IMR-90 (cell line): Measurements from ENCODE around the gene RHOT2. TPM values are rescaled to one million over a fixed set of nuclear protein-coding genes. Genes with fewer than 3 reads are reported as not detected.

Experiments used
- ATAC-seq: fragments of 200-7000 bp; cut with Tn5 transposase; 2 replicates; pipeline ENCODE4 v1.9.1; 2020; ENCODE audit warnings: low read depth, mild to moderate bottlenecking, moderate library complexity
- BruUV-seq: library from RNA; stranded (reverse); fragments of 400-500 nt; replicated peaks from 2 replicates; lab custom pipeline; 2021; lab: Mats Ljungman, UMichigan
- CTCF ChIA-PET: fragments of 300-600 bp; formaldehyde crosslinking; extraction: SDS; loops from one replicate; lab custom pipeline; 2021; ENCODE audit warnings: antibody characterized with exemption; lab: Yijun Ruan, JAX
- POLR2A ChIA-PET: fragments of 300-600 bp; sonication (Branson Sonifier 250); formaldehyde crosslinking; loops from one replicate; lab custom pipeline; 2022; ENCODE audit warnings: antibody characterized with exemption; ENCODE audit not compliant: unreplicated experiment; lab: Charles Lee
- DNase-seq: peaks from one replicate; pipeline ENCODE4 v3.0.0; 2013
- H2AFZ ChIP-seq: replicated peaks from 2 replicates; pipeline ENCODE3; 2013; ENCODE audit warnings: low read length, mild to moderate bottlenecking; ENCODE audit not compliant: poor library complexity
- H2AK5ac ChIP-seq: 2 replicates; pipeline ENCODE4 v1.6.1; 2013; ENCODE audit warnings: low read depth, low read length, inconsistent platforms
- H2AK9ac ChIP-seq: replicated peaks from 2 replicates; pipeline ENCODE3; 2013; ENCODE audit warnings: mild to moderate bottlenecking, low read depth, low read length, moderate library complexity; ENCODE audit not compliant: poor library complexity
- H2BK120ac ChIP-seq: 2 replicates; pipeline ENCODE4 v1.6.1; 2013; ENCODE audit warnings: low read depth, low read length, inconsistent platforms
- H2BK15ac ChIP-seq: 3 replicates; pipeline ENCODE4 v1.6.1; 2013; ENCODE audit warnings: low read depth, low read length, inconsistent platforms
- H2BK20ac ChIP-seq: 2 replicates; pipeline ENCODE4 v1.6.1; 2013; ENCODE audit warnings: low read depth, mild to moderate bottlenecking, inconsistent platforms, low read length, moderate library complexity
- H2BK5ac ChIP-seq: 2 replicates; pipeline ENCODE4 v1.6.1; 2013; ENCODE audit warnings: mild to moderate bottlenecking, low read depth, low read length, inconsistent platforms; ENCODE audit not compliant: poor library complexity, severe bottlenecking
- H3K14ac ChIP-seq: replicated peaks from 2 replicates; pipeline ENCODE4 v1.6.1; 2013; ENCODE audit warnings: low read depth, low read length, inconsistent platforms
- H3K18ac ChIP-seq: 2 replicates; pipeline ENCODE4 v1.6.1; 2013; ENCODE audit warnings: low read depth, low read length, control low read depth
- H3K23ac ChIP-seq: 2 replicates; pipeline ENCODE4 v1.6.1; 2013; ENCODE audit warnings: low read depth, low read length, inconsistent platforms
- H3K27ac ChIP-seq: 2 replicates; pipeline ENCODE4 v1.5.1; 2013; ENCODE audit warnings: mild to moderate bottlenecking, control low read depth, low read length; ENCODE audit not compliant: insufficient read depth
- H3K27me3 ChIP-seq: 2 replicates; pipeline ENCODE4 v1.6.1; 2013; ENCODE audit warnings: low read length; ENCODE audit not compliant: control insufficient read depth, insufficient read depth
- H3K36me3 ChIP-seq: 2 replicates; pipeline ENCODE4 v1.6.1; 2013; ENCODE audit warnings: low read length, mixed read lengths; ENCODE audit not compliant: control insufficient read depth, insufficient read depth
- H3K4ac ChIP-seq: 2 replicates; pipeline ENCODE4 v1.6.1; 2013; ENCODE audit warnings: low read depth, low read length, inconsistent platforms
- H3K4me1 ChIP-seq: 2 replicates; pipeline ENCODE4 v1.6.1; 2013; ENCODE audit warnings: low read length, mixed read lengths; ENCODE audit not compliant: control insufficient read depth, insufficient read depth
- H3K4me2 ChIP-seq: 2 replicates; pipeline ENCODE4 v1.6.1; 2013; ENCODE audit warnings: low read depth, mild to moderate bottlenecking, control low read depth, low read length, moderate library complexity
- H3K4me3 ChIP-seq: 2 replicates; pipeline ENCODE4 v1.5.1; 2013; ENCODE audit warnings: low read depth, mild to moderate bottlenecking, control low read depth, low read length, moderate library complexity; ENCODE audit not compliant: insufficient read depth
- H3K56ac ChIP-seq: 2 replicates; pipeline ENCODE4 v1.6.1; 2013; ENCODE audit warnings: low read length, inconsistent platforms; ENCODE audit not compliant: insufficient read depth; ENCODE audit errors: extremely low read depth
- H3K79me1 ChIP-seq, 2 experiments: 2 replicates each; pipeline ENCODE4 v1.6.1; 2013; ENCODE audit warnings: low read length in 2 of 2, inconsistent platforms in 1 of 2, low read depth in 1 of 2
- H3K9ac ChIP-seq: 2 replicates; pipeline ENCODE4 v1.6.1; 2013; ENCODE audit warnings: low read depth, low read length, control low read depth
- H3K9me1 ChIP-seq: 2 replicates; pipeline ENCODE4 v1.6.1; 2013; ENCODE audit warnings: low read length, inconsistent platforms; ENCODE audit not compliant: insufficient read depth
- H3K9me3 ChIP-seq: 2 replicates; pipeline ENCODE4 v1.6.1; 2013; ENCODE audit warnings: low read length; ENCODE audit not compliant: control insufficient read depth, insufficient read depth
- H4K20me1 ChIP-seq: 2 replicates; pipeline ENCODE4 v1.6.1; 2013; ENCODE audit warnings: low read length, inconsistent platforms; ENCODE audit not compliant: insufficient read depth
- H4K5ac ChIP-seq: 2 replicates; pipeline ENCODE4 v1.6.1; 2013; ENCODE audit warnings: mild to moderate bottlenecking, low read depth, low read length, control low read depth
- H4K8ac ChIP-seq, 2 experiments: 2 replicates each; pipeline ENCODE4 v1.6.1; 2013; ENCODE audit warnings: low read depth in 2 of 2, low read length in 2 of 2, control low read depth in 1 of 2, inconsistent platforms in 1 of 2
- H4K91ac ChIP-seq: 2 replicates; pipeline ENCODE4 v1.6.1; 2013; ENCODE audit warnings: low read depth, low read length, inconsistent platforms; ENCODE audit not compliant: insufficient read depth
- BHLHE40 ChIP-seq: fragments of 150-350 bp; IDR thresholded peaks from 2 replicates; pipeline ENCODE4 v1.6.1; 2016; ENCODE audit warnings: mild to moderate bottlenecking, low read depth, low read length
- CEBPB ChIP-seq: IDR thresholded peaks from 2 replicates; pipeline ENCODE4 v1.6.1; 2012; ENCODE audit warnings: low read depth, low read length, improper control_type of control experiment
- FOS ChIP-seq: fragments of 150-350 bp; IDR thresholded peaks from 2 replicates; pipeline ENCODE4 v1.6.1; 2016; ENCODE audit warnings: low read depth, low read length
- MXI1 ChIP-seq: IDR thresholded peaks from 2 replicates; pipeline ENCODE4 v1.6.1; 2012; ENCODE audit warnings: low read depth, mild to moderate bottlenecking, low read length, moderate library complexity, borderline replicate concordance
- NFE2L2 ChIP-seq: fragments of 150-350 bp; IDR thresholded peaks from 2 replicates; pipeline ENCODE4 v1.6.1; 2016; ENCODE audit warnings: low read depth, mild to moderate bottlenecking, low read length
- POLR2A ChIP-seq: IDR thresholded peaks from 2 replicates; pipeline ENCODE4 v1.6.1; 2012; ENCODE audit warnings: mild to moderate bottlenecking, low read depth, low read length
- WGBS, 2 experiments: methylation state at CpG; one replicate each; pipeline versions ENCODE4 v1.1.5 to v1.1.7; 2013; ENCODE audit warnings: missing lambda C conversion rate in 2 of 2; ENCODE audit not compliant: insufficient read length in 1 of 2; ENCODE audit errors: extremely low coverage in 2 of 2; 5-methylcytosine and 5-hydroxymethylcytosine counted together
- dilution Hi-C: fragments of 300-500 bp; cut with HindIII; formaldehyde crosslinking; loops from one replicate; pipeline ENCODE4 v1.14.3; 2018; ENCODE audit warnings: low sequenced_read_pairs; ENCODE audit not compliant: unreplicated experiment
- in situ Hi-C: fragments of 300-500 bp; cut with MboI; formaldehyde crosslinking; loops from 3 replicates; pipeline ENCODE4 v1.14.3; 2019; ENCODE audit warnings: low sequenced_read_pairs, inconsistent platforms, mixed read lengths
- intact Hi-C: fragments of 100-400 bp; cut with micrococcal nuclease; formaldehyde crosslinking; loops from 2 replicates; pipeline ENCODE4 v1.10.0; 2022
- polyA plus RNA-seq, 3 experiments: library from polyadenylated mRNA; depleted of rRNA; stranded (reverse); fragments of >200 nt; gene quantifications; 2 replicates each; pipeline ENCODE4 v1.2.3, GENCODE V29; 2012; ENCODE audit warnings: low replicate concordance in 1 of 3
- total RNA-seq: library from RNA; depleted of rRNA; stranded (reverse); fragments of >200 nt; gene quantifications from 2 replicates; pipeline ENCODE4 v1.2.3, GENCODE V29; 2012
- TF ChIP-seq, protein P1 (sequence below): fragments of 150-350 bp; IDR thresholded peaks from 2 replicates; pipeline ENCODE4 v1.6.1; 2017; ENCODE audit warnings: mild to moderate bottlenecking, antibody characterized with exemption, low read length, low read depth
- TF ChIP-seq, protein P2 (sequence below): fragments of 150-350 bp; IDR thresholded peaks from 2 replicates; pipeline ENCODE4 v1.6.1; 2016; ENCODE audit warnings: low read depth, mild to moderate bottlenecking, low read length, moderate library complexity, borderline replicate concordance

Gene RHOT2
- total and polyA plus RNA-seq, 2 of the 4 experiments (the other 2 are of a cell fraction): 20.3 to 181 TPM

DNA sequence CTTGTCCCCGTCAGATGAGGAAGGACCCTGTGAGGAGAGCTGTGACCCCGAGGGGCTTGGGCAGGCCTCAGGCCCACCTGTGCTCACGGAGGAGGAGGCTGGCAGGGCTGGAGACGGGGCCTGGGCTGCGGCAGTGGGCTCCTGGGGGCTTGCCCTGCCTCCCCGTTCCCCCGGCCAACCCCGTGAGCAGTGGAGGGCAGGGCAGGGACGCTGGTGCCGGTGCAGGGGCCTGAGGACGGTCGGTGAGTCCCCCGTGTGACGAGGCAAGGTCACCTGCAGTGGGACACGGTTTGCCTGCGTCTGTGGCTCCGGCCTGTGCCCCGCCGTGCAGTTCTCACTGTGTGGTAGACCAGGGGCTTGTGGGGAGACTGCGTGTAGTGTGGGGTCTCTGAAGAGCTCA is 8.3 kb upstream of the RHOT2 start:
- no peak for DNase-seq
- intact Hi-C loops: loop anchor here (2.0 kb wide), 1 partner anchor 81 kb away; no protein-coding TSS in a partner anchor
- Histone ChIP-seq H2AK9ac (no peak overlapping the region), H3K4me1 (peaks cover 5% of the 10 kb centered on the region), H3K56ac (no peak overlapping the region), H3K27ac (no peak overlapping the region), H3K27me3 (no peaks in the 10 kb centered on the region), H4K20me1 (no peaks in the 10 kb centered on the region), H3K9me3 (no peaks in the 10 kb centered on the region), H3K4ac (no peak overlapping the region), H3K36me3 (peaks cover 4% of the 10 kb centered on the region), H3K14ac (no peak overlapping the region), H2AK5ac (no peak overlapping the region), H4K91ac (no peak overlapping the region), H2BK15ac (no peak overlapping the region), H2BK20ac (no peak overlapping the region), H4K5ac (no peak overlapping the region), H3K9me1 (no peaks in the 10 kb centered on the region), H3K18ac (no peak overlapping the region), H2BK120ac (no peak overlapping the region), H2AFZ (no peak overlapping the region), H4K8ac (no peak overlapping the region), H3K9ac (no peak overlapping the region), H3K4me3 (no peak overlapping the region), H3K79me1 (no peaks in the 10 kb centered on the region), H3K23ac (no peak overlapping the region), H3K4me2 (no peak overlapping the region), H2BK5ac (no peak overlapping the region)
- no peak for ATAC-seq
- WGBS, 2 experiments: 90% methylated on average over 9 of the region's 20 CpGs; no CpG with 5 or more reads in 1 of the 2 experiments
- CTCF ChIA-PET: interaction anchor here (0.7 kb wide), 1 partner anchor 12 kb away, joined by 3 read pairs; no protein-coding TSS in a partner anchor
- in situ Hi-C loops: no loop called here
- POLR2A ChIA-PET: no interaction called here
- no peak for TF ChIP-seq NFE2L2
- TF ChIP-seq, protein P1, sequence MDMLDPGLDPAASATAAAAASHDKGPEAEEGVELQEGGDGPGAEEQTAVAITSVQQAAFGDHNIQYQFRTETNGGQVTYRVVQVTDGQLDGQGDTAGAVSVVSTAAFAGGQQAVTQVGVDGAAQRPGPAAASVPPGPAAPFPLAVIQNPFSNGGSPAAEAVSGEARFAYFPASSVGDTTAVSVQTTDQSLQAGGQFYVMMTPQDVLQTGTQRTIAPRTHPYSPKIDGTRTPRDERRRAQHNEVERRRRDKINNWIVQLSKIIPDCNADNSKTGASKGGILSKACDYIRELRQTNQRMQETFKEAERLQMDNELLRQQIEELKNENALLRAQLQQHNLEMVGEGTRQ: no peak
- no peak for TF ChIP-seq POLR2A
- TF ChIP-seq BHLHE40: no peak
- TF ChIP-seq, protein P2, sequence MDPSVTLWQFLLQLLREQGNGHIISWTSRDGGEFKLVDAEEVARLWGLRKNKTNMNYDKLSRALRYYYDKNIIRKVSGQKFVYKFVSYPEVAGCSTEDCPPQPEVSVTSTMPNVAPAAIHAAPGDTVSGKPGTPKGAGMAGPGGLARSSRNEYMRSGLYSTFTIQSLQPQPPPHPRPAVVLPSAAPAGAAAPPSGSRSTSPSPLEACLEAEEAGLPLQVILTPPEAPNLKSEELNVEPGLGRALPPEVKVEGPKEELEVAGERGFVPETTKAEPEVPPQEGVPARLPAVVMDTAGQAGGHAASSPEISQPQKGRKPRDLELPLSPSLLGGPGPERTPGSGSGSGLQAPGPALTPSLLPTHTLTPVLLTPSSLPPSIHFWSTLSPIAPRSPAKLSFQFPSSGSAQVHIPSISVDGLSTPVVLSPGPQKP: no peak
- TF ChIP-seq CEBPB: no peak
- TF ChIP-seq FOS: no peak
- no peak for TF ChIP-seq MXI1
- BruUV-seq: no TSS peak
- dilution Hi-C loops: no loop called here
